Hepatocyte (in vitro differentiated cells): ENCODE data around the gene BCAR1.

ENCODE experiments used
- CTCF ChIP-seq: fragments of 200-600 bp; sonication (generic); IDR thresholded peaks from 2 replicates; pipeline ENCODE4 v1.5.1; 2016; ENCODE audit warnings: antibody characterized with exemption, mild to moderate bottlenecking; ENCODE audit not compliant: poor library complexity
- EZH2 ChIP-seq: fragments of 200-600 bp; sonication (generic); IDR thresholded peaks from 2 replicates; pipeline ENCODE4 v1.6.1; 2016; ENCODE audit warnings: antibody characterized with exemption, mild to moderate bottlenecking, borderline replicate concordance
- EZH2phosphoT487 ChIP-seq: fragments of 200-600 bp; sonication (generic); IDR thresholded peaks from one replicate; pipeline ENCODE4 v1.6.1; 2018; ENCODE audit warnings: antibody characterized with exemption, mild to moderate bottlenecking, low read depth, moderate library complexity; ENCODE audit not compliant: unreplicated experiment, severe bottlenecking

GRCh38 chr16:75258807-75259141 is 7.3 kb upstream of the BCAR1 start:
- TF ChIP-seq CTCF, result no peak
- TF ChIP-seq EZH2, result no peak
- no peak for TF ChIP-seq EZH2phosphoT487
